ENCODE measurements around the gene CRACR2A. TPM values are rescaled to one million over a fixed set of nuclear protein-coding genes. Genes with fewer than 3 reads are reported as not detected.

The CRACR2A gene
- total and polyA plus RNA-seq, 2 donors = 1.5 to 6.2 TPM

- no peaks in the 10 kb centered on the region for H3K4me1 ChIP-seq (ENCODE audit: insufficient read depth)
- DNase-seq (ENCODE audit: extremely low spot score) = no peak
- no peak overlapping the region for H3K4me3 ChIP-seq (ENCODE audit: low read depth, low read length)
- H3K27ac ChIP-seq (ENCODE audit: low read depth) = no peak overlapping the region
- 65% methylated on average over 6 of the region's 6 CpGs for WGBS
- H3K36me3 ChIP-seq (ENCODE audit: insufficient read depth) = no peaks in the 10 kb centered on the region
These were observed 101.1 kb downstream of the CRACR2A start for GRCh38 chr12:3651585-3652424.

- Histone ChIP-seq H3K36me3 (ENCODE audit: insufficient read depth) (no peaks in the 10 kb centered on the region), H3K27ac (ENCODE audit: low read depth) (no peak overlapping the region), H3K4me1 (ENCODE audit: insufficient read depth) (no peaks in the 10 kb centered on the region), H3K4me3 (ENCODE audit: low read depth, low read length) (no peak overlapping the region)
- DNase-seq (ENCODE audit: extremely low spot score) = no peak
- 88% methylated on average over 5 of the region's 5 CpGs for WGBS
These were observed 105.4 kb downstream of the CRACR2A start for GRCh38 chr12:3647504-3647903.

- no peaks in the 10 kb centered on the region for H3K36me3 ChIP-seq (ENCODE audit: insufficient read depth)
- no peaks in the 10 kb centered on the region for H3K4me1 ChIP-seq (ENCODE audit: insufficient read depth)
- DNase-seq (ENCODE audit: extremely low spot score) = no peak
- no peak overlapping the region for H3K27ac ChIP-seq (ENCODE audit: low read depth)
- H3K4me3 ChIP-seq (ENCODE audit: low read depth, low read length) = no peak overlapping the region
- 74% methylated on average over 12 of the region's 12 CpGs for WGBS
These were observed 106.2 kb downstream of the CRACR2A start for GRCh38 chr12:3646561-3647241.

- DNase-seq (ENCODE audit: extremely low spot score) = no peak
- 88% methylated on average over 4 of the region's 4 CpGs for WGBS
- Histone ChIP-seq H3K27ac (ENCODE audit: low read depth) (no peak overlapping the region), H3K4me1 (ENCODE audit: insufficient read depth) (no peaks in the 10 kb centered on the region), H3K36me3 (ENCODE audit: insufficient read depth) (no peaks in the 10 kb centered on the region), H3K4me3 (ENCODE audit: low read depth, low read length) (no peak overlapping the region)
These were observed 107.8 kb downstream of the CRACR2A start for GRCh38 chr12:3645091-3645490.

- WGBS = 56% methylated on average over 8 of the region's 8 CpGs
- DNase-seq (ENCODE audit: extremely low spot score) = no peak
- H3K4me1 ChIP-seq (ENCODE audit: insufficient read depth) = no peaks in the 10 kb centered on the region
- H3K27ac ChIP-seq (ENCODE audit: low read depth) = no peak overlapping the region
- H3K36me3 ChIP-seq (ENCODE audit: insufficient read depth) = no peaks in the 10 kb centered on the region
- no peak overlapping the region for H3K4me3 ChIP-seq (ENCODE audit: low read depth, low read length)
These were observed 108.8 kb downstream of the CRACR2A start for GRCh38 chr12:3644104-3644503.

- no peak for DNase-seq (ENCODE audit: extremely low spot score)
- no peak overlapping the region for H3K4me3 ChIP-seq (ENCODE audit: low read depth, low read length)
- H3K27ac ChIP-seq (ENCODE audit: low read depth) = no peak overlapping the region
- 89% methylated on average over 3 of the region's 3 CpGs for WGBS
- H3K4me1 ChIP-seq (ENCODE audit: insufficient read depth) = no peaks in the 10 kb centered on the region
- no peaks in the 10 kb centered on the region for H3K36me3 ChIP-seq (ENCODE audit: insufficient read depth)
These were observed 111.4 kb downstream of the CRACR2A start for GRCh38 chr12:3641428-3642018.

GRCh38 chr12:3636328-3636727, 116.6 kb downstream of the CRACR2A start:
- Histone ChIP-seq H3K27ac (ENCODE audit: low read depth) (no peak overlapping the region), H3K36me3 (ENCODE audit: insufficient read depth) (no peaks in the 10 kb centered on the region), H3K4me3 (ENCODE audit: low read depth, low read length) (no peak overlapping the region), H3K4me1 (ENCODE audit: insufficient read depth) (no peaks in the 10 kb centered on the region)
- no peak for DNase-seq (ENCODE audit: extremely low spot score)
- WGBS = 84% methylated on average over 5 of the region's 5 CpGs

- no peak for DNase-seq (ENCODE audit: extremely low spot score)
- H3K4me1 ChIP-seq (ENCODE audit: insufficient read depth) = no peaks in the 10 kb centered on the region
- WGBS = 74% methylated on average over 6 of the region's 6 CpGs
- no peak overlapping the region for H3K4me3 ChIP-seq (ENCODE audit: low read depth, low read length)
- H3K27ac ChIP-seq (ENCODE audit: low read depth) = no peak overlapping the region
- no peaks in the 10 kb centered on the region for H3K36me3 ChIP-seq (ENCODE audit: insufficient read depth)
These were observed 118.6 kb downstream of the CRACR2A start for GRCh38 chr12:3634348-3634747.

- no peaks in the 10 kb centered on the region for H3K4me1 ChIP-seq (ENCODE audit: insufficient read depth)
- no peak overlapping the region for H3K4me3 ChIP-seq (ENCODE audit: low read depth, low read length)
- 95% methylated on average over 9 of the region's 9 CpGs for WGBS
- H3K36me3 ChIP-seq (ENCODE audit: insufficient read depth) = no peaks in the 10 kb centered on the region
- H3K27ac ChIP-seq (ENCODE audit: low read depth) = no peak overlapping the region
- no peak for DNase-seq (ENCODE audit: extremely low spot score)
These were observed 119.5 kb downstream of the CRACR2A start for GRCh38 chr12:3633396-3633795.

- no peak for DNase-seq (ENCODE audit: extremely low spot score)
- H3K4me3 ChIP-seq (ENCODE audit: low read depth, low read length) = no peak overlapping the region
- H3K4me1 ChIP-seq (ENCODE audit: insufficient read depth) = no peaks in the 10 kb centered on the region
- 97% methylated on average over 2 of the region's 2 CpGs for WGBS
- H3K36me3 ChIP-seq (ENCODE audit: insufficient read depth) = no peaks in the 10 kb centered on the region
- no peak overlapping the region for H3K27ac ChIP-seq (ENCODE audit: low read depth)
These were observed 120.2 kb downstream of the CRACR2A start for GRCh38 chr12:3632754-3633153.

GRCh38 chr12:3632256-3632655, 120.7 kb downstream of the CRACR2A start:
- H3K27ac ChIP-seq (ENCODE audit: low read depth) = no peak overlapping the region
- no peaks in the 10 kb centered on the region for H3K36me3 ChIP-seq (ENCODE audit: insufficient read depth)
- WGBS = 96% methylated on average over 1 of the region's 1 CpG
- H3K4me1 ChIP-seq (ENCODE audit: insufficient read depth) = no peaks in the 10 kb centered on the region
- H3K4me3 ChIP-seq (ENCODE audit: low read depth, low read length) = no peak overlapping the region
- no peak for DNase-seq (ENCODE audit: extremely low spot score)

GRCh38 chr12:3631759-3632158, 121.2 kb downstream of the CRACR2A start:
- no peak overlapping the region for H3K4me3 ChIP-seq (ENCODE audit: low read depth, low read length)
- no peak overlapping the region for H3K27ac ChIP-seq (ENCODE audit: low read depth)
- H3K36me3 ChIP-seq (ENCODE audit: insufficient read depth) = no peaks in the 10 kb centered on the region
- DNase-seq (ENCODE audit: extremely low spot score) = no peak
- WGBS = 88% methylated on average over 2 of the region's 2 CpGs
- no peaks in the 10 kb centered on the region for H3K4me1 ChIP-seq (ENCODE audit: insufficient read depth)

- no peaks in the 10 kb centered on the region for H3K4me1 ChIP-seq (ENCODE audit: insufficient read depth)
- H3K27ac ChIP-seq (ENCODE audit: low read depth) = no peak overlapping the region
- WGBS = 83% methylated on average over 7 of the region's 7 CpGs
- no peak for DNase-seq (ENCODE audit: extremely low spot score)
- H3K36me3 ChIP-seq (ENCODE audit: insufficient read depth) = no peaks in the 10 kb centered on the region
- H3K4me3 ChIP-seq (ENCODE audit: low read depth, low read length) = no peak overlapping the region
These were observed 121.7 kb downstream of the CRACR2A start for GRCh38 chr12:3631272-3631637.
